Activated effector memory CD4-positive, alpha-beta T cell treated with anti-CD3 and anti-CD28 coated beads, Interleukin-2, amount 50 U/mL, for 16 hours (primary cell): ENCODE measurements around the gene IQCM.
"Not testable (repeated sequence)": the region's sequence is repeated elsewhere in the genome, so short reads cannot be mapped to it uniquely, and the experiment has no call there.

Experiments
- DNase-seq: peaks from one replicate; pipeline ENCODE4 v3.0.0-alpha.2; 2020

The IQCM gene

GRCh38 chr4:149555146-149555545 is 260.5 kb downstream of the IQCM start:
- DNase-seq = no peak

DNA sequence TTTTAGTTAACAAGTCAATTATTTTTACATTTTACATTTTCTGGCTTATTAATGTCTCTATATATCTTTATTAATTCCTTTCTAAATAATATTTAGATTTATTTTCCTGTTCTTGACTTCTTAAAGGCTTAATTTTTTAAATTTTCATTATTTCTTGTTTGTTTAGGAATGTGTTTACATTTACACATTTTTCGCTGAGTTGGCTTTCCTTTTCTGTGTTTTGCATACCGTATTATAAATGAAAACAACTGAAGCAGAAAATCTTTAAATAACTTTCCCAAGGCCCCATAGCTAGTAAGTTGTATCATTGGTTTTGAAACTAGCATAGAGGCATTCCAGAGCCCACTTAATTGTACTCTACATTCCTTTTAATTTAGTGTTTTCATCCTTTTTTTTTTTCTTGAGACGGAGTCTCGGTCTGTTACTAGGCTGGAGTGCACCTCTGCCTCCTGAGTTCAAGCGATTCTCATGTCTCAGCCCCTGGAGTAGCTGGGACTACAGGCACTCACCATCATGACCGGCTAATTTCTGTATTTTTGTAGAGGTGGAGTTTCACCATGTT is 261.6 kb downstream of the IQCM start:
- no peak for DNase-seq

DNA sequence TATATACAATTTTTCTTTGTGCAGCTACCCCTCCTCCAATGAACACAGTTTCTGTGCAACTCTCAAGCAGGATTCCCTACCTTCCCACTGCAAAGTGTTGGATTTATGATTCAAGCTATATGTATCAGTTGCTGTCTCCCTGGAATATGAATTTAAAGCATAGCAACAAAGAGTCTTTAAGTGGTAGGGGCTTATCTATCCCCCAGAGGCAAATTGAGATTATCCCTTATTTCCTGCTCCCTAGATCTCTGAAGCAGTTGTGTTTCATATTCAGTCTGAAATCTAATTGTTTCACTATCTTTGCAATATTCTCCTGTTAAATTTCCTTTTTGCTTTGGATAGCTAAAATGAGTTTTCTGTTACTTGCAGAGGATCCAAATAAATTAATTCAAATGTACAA is 263.0 kb downstream of the IQCM start:
- no peak for DNase-seq

DNA sequence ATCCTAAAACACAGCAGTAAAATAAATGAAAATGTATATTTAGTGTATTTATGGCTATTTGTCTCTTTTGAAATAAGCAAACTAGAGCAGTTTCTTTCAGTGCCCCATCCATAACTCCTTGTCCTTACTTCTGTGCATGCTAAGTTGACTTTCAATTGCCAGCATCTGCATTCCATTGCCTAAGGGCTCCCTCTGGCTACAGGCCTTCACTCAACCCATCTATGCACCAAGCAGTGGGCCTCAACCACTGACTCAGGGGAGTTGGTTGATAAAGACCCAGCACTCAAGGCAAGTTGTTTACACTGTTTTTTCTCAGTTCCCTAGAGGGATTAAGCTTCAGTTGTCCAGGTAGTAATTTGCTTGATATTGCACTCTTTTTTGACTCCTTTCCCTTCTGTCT is 265.7 kb downstream of the IQCM start:
- DNase-seq = no peak

GRCh38 chr4:149534779-149535178 is 280.9 kb downstream of the IQCM start:
- DNase-seq = no peak

GRCh38 chr4:149531861-149532260 is 283.8 kb downstream of the IQCM start:
- no peak for DNase-seq

DNA sequence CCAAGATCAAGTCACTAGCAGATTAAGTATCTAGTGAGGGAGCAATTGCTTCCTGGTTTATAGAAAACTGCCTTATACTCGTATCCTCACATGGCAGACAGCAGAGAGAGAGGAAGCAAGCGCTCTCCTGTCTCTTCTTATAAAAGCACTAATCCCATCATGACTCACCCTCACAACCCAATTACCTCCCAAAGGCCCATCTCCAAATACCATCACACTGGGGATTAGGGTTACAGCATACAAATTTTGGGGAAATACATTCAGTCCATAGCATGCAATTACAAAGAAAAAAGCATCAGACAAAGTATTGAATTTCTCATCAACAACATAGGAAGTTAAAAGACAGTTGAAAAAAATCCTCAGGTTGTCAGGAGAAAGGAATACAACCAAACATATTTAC is 292.6 kb downstream of the IQCM start:
- no peak for DNase-seq

- no peak for DNase-seq
Measured at GRCh38 chr4:149521611-149522425, 293.8 kb downstream of the IQCM start.

GRCh38 chr4:149518471-149518870 is 297.2 kb downstream of the IQCM start:
- no peak for DNase-seq

- no peak for DNase-seq
Measured at GRCh38 chr4:149513081-149513480, 302.6 kb downstream of the IQCM start.

GRCh38 chr4:149512501-149512900 is 303.1 kb downstream of the IQCM start:
- DNase-seq = no peak

DNA sequence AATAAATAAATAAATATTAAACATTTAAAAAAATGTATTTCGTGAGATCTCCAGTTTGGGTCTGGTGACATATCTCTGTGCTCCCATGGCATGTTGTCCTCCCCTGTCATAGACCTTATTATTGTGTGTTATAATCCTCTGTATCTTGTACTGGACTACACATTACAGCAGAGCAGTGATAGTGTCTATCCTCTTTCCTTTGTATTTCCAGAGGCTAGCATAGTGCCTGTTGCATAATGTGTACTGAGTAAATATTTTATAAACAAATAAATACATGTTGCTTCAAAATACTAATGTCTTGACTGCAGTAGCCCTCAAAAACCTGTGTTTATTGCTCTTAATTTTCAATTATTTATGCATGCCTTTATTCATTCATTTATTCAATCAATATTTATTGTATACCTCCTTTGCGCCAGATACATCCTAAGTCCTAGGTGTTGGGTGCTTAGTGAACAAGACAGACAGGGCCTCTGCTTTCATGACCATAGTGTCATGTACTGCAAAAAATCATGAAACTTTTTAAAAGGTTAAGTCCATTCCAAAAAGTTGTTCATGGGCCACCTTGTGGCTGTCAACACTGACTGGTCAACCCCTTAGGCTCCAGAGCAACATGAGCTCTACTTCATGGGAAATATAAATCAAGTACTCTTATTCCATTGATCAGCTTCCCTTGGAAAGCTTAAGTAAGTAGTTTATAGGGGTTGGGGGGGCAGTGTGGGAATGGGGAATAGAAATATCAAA is 303.9 kb downstream of the IQCM start:
- DNase-seq = no peak

DNA sequence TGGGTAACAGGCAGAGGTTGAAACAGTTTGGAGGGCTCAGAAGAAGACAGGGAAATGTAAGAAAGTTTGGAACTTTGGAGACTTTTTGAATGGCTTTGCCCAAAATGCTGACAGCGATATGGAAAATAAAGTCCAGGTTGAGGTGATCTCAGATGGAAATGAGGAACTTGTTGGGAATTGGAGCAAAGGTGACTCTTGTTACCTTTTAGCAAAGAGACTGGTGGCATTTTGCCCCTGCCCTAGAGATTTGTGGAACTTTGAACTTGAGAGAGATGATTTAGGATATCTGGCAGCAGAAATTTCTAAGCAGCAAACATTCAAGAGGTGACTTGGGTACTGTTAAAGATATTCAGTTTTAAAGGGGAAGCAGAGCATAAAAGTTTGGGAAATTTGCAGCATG is 308.3 kb downstream of the IQCM start:
- DNase-seq = not testable (repeated sequence)

DNA sequence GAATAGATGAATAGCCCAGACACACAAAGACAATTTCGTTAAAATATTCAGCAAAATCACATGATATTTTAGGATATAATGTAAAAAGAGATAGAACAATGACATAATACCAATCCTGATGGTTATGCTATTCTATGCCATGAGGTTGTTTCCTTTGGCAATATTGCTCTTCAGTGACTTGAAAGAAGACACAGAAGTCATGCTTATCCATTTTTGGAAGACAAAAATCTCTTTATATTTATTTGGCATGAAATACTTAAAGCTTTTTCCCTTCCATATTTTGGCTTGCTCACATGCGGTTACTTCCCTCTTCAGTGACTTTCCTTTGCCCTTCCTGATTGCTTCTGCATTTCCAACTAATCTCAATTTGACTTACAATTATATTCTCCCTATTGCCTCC is 314.8 kb downstream of the IQCM start:
- no peak for DNase-seq

DNA sequence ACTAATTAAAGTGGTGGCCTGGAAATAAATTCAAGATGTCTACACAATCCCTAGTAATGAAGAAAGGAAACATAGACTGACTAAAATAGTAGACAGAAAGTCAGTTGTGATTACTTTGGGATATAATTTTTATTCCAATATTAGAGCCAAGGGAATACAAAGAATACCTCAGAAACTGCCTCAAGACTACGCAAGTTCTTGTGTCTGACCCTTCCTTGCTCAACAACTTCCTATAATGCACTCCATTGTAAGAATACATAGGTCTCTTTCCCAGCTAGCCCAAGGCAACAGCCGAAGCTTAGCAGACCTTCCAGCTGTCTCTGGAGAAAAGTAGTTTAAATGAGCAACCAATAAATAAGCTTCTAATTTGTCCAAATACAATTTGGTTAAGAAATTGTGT is 315.9 kb downstream of the IQCM start:
- no peak for DNase-seq

DNA sequence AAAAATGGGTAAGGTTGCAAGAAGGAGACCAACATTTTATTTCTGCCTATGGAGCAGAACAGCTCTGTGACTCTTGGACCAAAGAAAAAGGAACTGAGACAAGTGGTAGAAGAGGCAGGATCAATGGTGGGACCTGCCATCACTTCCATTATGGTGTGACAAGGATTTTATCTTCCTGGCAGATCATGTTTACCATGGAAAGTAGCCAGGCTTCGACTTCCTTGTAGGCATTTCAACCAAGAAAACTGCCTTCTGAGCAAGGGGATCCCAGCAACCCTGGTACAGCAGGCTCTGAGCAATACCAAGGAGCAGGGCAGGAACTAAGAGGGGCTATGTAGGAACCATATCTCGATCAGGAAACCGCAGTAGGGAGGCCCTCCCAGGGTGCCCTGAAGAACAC is 317.4 kb downstream of the IQCM start:
- DNase-seq = no peak

DNA sequence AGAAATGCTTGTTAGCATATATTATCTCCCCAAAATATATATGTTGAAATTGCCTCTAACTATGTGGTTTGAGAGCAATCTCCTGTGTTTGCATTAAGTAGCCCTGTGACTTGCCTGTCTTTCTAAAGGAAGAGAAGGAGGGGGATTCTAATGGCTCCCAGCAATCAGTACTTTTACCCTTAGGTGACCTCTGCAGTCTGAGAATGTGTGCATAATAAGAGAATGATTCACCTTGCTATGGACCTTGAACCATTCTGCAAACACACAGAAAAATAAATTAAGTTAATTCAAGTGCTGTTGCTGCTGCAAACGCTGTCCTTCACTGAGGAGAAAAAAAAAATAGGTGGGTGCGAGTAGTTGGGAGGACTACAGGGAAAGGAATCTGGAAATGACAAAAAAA is 322.2 kb downstream of the IQCM start:
- DNase-seq = no peak

DNA sequence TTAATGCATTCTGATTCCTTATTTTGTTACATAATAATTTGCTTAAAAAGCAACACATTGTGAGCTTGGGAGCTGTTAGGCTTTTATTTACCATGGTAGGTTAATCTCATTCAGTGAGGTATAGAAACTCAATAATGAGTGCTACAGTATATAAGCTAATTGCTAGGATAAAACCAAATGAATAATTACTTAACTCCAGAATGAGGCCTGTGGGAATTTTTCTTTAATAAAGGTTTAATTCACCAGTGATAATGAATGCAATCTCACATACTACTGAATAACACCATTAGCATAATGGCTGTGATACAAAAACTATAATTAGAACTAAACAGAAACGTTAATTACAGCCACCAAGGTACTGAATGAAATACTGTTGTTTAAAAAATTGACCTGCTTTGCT is 326.3 kb downstream of the IQCM start:
- DNase-seq = no peak

DNA sequence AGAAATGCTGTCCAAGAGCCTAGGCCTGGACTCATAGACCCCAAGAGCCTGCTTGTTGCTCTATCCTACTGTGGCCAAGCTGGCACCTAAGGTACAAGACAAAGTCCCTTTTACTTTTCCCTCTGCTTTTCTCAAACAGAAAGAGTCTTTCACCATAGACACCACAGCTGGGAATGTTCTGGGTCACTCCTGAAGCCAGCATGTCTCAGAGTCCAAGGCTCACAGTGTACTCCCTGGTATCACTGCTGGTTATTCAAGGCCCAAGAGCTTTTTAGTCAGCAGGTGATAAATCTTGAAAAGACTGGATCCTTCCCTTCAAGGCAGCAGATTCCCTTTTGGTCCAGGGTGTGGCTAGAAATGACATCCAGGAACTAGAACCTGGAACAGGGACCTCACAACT is 328.8 kb downstream of the IQCM start:
- DNase-seq = no peak

- DNase-seq = not testable (repeated sequence)
Measured at GRCh38 chr4:149468669-149469068, 347.0 kb downstream of the IQCM start.

DNA sequence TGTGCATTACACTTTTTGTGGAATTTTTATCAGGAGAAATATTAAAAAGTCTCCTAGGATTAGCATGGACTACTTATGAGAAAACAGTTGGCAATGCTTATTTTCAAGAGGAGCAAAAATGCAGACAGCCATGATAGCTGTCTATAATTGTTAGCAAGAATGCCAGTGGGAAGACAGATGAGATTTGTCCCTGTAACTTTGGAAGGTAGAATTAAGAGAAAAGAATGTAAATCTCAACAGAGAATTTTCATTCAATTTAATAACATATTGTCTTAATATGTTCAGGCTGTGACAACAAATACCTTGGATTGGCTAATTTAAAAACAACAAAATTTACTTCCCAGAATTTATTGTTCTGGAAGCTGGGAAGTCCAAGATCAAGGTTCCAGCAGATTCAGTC is 349.2 kb downstream of the IQCM start:
- DNase-seq = no peak

- no peak for DNase-seq
Measured at GRCh38 chr4:149465955-149466354, 349.7 kb downstream of the IQCM start.

DNA sequence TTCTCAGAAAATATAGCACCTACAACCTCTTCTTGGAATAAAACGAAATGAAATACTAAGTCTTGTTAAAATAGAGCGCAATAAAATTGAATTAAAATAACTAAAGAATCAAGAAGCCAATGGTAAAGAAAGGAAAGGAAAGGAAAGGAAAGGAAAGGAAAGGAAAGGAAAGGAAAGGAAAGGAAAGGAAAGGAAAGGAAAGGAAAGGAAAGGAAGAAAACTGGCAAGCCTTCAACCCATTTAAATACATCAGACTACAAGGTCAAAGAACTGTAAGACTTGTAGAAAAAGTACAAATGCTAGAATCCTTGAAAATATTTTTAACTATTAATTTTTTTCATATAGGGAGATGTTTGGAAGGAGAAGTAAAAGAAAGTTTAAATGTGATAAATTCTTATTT is 372.1 kb downstream of the IQCM start:
- no peak for DNase-seq

DNA sequence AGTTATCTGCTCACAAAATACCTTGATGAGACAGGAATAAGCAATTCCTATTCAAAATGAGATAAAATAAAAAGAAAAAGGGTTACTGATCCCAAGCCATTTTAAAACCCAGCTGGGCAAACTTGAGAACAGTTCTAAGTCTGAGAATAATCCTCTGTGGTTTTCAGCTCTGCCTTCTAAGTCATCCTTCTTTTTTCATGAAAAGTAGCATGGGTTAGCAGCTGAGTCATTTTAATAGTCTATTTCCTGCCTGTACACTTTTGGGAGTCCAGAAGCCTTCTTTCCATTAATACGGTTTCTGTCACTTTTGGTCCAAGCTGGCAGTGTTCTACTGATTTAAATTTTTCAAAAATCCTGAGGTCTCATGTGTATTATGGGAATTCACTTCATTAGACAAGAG is 374.3 kb downstream of the IQCM start:
- no peak for DNase-seq
